ENCODE data around the gene PKN3. TPM values are rescaled to one million over a fixed set of nuclear protein-coding genes. Genes with fewer than 3 reads are reported as not detected.

The PKN3 gene
- total and polyA plus RNA-seq, 7 donors: 1.6 to 7.2 (median 3.0) TPM

DNA sequence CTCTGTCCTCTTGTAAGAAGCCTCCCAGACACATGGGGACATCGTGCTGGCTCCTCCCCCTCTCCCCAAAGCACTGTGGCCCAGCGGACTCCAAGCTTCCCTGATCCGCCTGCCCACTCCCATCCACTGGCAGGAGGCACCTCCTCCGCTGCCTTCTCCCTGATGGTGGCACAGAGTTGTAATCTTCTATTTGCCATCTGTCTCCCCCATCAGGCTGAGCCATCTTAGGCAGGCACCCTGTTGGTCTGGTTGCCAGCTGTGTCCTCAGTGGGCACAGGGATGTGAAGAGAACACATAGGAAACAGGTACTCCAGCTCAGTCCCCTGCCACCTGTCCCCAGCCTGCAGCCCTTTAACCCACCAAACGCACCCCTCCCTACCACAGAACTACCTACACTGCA lies 27.0 kb downstream of the PKN3 start:
- WGBS, 2 donors: 87% methylated on average over 5 of the region's 5 CpGs
- intact Hi-C loops (cut with DNase I): no loop called here
- TF ChIP-seq, protein P1, sequence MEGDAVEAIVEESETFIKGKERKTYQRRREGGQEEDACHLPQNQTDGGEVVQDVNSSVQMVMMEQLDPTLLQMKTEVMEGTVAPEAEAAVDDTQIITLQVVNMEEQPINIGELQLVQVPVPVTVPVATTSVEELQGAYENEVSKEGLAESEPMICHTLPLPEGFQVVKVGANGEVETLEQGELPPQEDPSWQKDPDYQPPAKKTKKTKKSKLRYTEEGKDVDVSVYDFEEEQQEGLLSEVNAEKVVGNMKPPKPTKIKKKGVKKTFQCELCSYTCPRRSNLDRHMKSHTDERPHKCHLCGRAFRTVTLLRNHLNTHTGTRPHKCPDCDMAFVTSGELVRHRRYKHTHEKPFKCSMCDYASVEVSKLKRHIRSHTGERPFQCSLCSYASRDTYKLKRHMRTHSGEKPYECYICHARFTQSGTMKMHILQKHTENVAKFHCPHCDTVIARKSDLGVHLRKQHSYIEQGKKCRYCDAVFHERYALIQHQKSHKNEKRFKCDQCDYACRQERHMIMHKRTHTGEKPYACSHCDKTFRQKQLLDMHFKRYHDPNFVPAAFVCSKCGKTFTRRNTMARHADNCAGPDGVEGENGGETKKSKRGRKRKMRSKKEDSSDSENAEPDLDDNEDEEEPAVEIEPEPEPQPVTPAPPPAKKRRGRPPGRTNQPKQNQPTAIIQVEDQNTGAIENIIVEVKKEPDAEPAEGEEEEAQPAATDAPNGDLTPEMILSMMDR (IDR thresholded peaks at IDR 0.05): no peak
- TF ChIP-seq POLR2AphosphoS5 (IDR thresholded peaks at IDR 0.05): no peak
- TF ChIP-seq POLR2A (IDR thresholded peaks at IDR 0.05): no peak
- no peak for TF ChIP-seq EP300 (IDR thresholded peaks at IDR 0.05)
- no peak for DNase-seq
- no peaks in the 10 kb centered on the region for H3K27me3 ChIP-seq
- no peaks in the 10 kb centered on the region for H3K9me3 ChIP-seq
- H3K4me3 ChIP-seq: no peak overlapping the region
- no peak overlapping the region for H3K27ac ChIP-seq
- H3K36me3 ChIP-seq: peaks cover 0 to 40% (median 7%) of the 10 kb centered on the region in 4 donors
- peaks cover 0 to 7% (median 6%) of the 10 kb centered on the region in 4 donors for H3K4me1 ChIP-seq

DNA sequence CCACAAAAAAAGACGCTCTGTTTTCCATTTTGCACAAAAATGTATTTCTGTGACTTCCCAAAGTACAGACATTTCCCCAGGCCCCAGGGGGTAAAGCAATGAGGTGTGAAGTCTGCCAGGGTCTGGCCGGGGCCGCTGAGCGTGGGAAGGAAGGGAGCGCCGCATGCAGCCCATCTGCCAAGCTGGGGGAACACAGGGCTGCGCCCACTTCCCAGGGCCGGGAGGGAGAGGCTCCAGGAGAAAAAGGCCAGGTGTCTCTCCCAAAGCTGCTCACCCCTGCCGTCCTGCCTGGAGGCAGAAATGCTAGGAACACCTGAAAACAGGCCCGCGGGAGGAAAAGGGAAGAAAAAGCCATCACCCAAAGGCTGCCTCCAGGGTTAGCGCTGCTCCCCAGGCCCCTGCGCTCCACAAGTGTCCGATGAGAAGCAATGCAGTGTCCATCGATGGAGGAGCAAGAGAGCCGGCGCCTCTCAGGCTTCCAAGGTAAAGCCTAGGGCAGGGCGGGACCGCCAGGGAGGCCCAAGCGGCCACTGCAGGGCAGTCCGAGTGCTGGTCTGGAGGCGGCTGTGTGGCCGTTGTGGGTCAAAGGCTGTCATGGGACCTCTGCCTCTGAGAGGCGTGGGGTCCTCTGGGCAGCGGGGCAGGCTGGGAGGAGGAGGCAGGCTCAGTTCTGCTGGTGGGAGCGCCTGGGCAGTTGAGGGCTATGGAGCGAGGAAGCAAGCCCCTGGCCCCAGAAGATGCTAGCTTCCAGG lies 27.6 kb downstream of the PKN3 start:
- Histone ChIP-seq H3K27ac (no peak overlapping the region), H3K9me3 (no peaks in the 10 kb centered on the region), H3K36me3 (peaks cover 2 to 46% (median 14%) of the 10 kb centered on the region in 4 donors), H3K4me1 (peaks cover 0 to under 1% (median under 1%) of the 10 kb centered on the region in 4 donors), H3K4me3 (no peak overlapping the region), H3K27me3 (no peaks in the 10 kb centered on the region)
- intact Hi-C loops (cut with DNase I): no loop called here
- DNase-seq: no peak
- TF ChIP-seq, protein P1 (IDR thresholded peaks at IDR 0.05): no peak
- TF ChIP-seq POLR2AphosphoS5 (IDR thresholded peaks at IDR 0.05) (no peak), POLR2A (IDR thresholded peaks at IDR 0.05) (no peak), EP300 (IDR thresholded peaks at IDR 0.05) (no peak)
- WGBS, 2 donors: 94 to 95% methylated on average over 27 of the region's 27 CpGs

DNA sequence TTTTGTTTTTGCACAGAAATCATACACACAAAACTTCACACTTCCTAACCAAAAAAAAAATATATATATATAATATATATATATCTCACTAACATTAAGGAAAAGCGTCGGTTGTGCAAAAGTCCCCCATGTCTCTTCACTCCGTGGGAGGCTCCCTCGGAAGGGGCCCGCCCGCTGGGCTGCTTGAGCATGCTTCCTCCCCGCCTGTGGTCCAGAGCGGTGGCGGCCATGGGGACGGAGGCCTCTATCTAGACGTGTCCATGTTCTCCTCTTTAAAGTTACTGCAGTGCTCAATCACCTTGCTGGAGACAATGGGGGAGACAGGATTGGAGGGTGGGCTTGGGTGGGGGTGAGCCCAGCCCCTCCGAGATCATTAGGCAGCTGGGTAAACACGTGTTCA lies 28.8 kb downstream of the PKN3 start:
- no peaks in the 10 kb centered on the region for H3K27me3 ChIP-seq
- WGBS, 2 donors: 92% methylated on average over 13 of the region's 13 CpGs
- H3K4me3 ChIP-seq: no peak overlapping the region
- DNase-seq: no peak
- H3K36me3 ChIP-seq: peaks cover 5 to 52% (median 17%) of the 10 kb centered on the region in 4 donors
- intact Hi-C loops (cut with DNase I): no loop called here
- H3K4me1 ChIP-seq: no peaks in the 10 kb centered on the region
- no peak overlapping the region for H3K27ac ChIP-seq
- no peak for TF ChIP-seq EP300 (IDR thresholded peaks at IDR 0.05)
- TF ChIP-seq, protein P1 (IDR thresholded peaks at IDR 0.05): no peak
- TF ChIP-seq POLR2AphosphoS5 (IDR thresholded peaks at IDR 0.05): no peak
- TF ChIP-seq POLR2A (IDR thresholded peaks at IDR 0.05): no peak
- no peaks in the 10 kb centered on the region for H3K9me3 ChIP-seq

DNA sequence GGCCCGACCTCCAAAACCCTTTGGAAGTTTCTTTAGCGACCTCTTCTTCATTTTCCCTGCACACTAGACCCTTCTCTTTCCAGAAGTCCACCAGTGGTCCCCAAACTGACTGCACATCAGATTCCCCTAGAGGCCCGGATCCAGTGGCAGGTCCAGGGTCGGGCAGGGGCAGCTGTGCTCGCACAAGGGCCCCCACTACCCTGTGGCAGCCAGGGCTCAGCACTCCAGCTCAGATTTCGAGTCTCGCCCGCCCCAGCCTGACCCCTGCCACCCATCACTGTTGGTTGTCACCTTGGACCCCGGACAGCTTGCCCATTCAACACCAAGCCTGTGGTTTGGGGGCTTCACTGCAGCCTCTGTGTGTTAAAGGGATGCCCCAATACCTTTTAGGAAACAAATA lies 29.4 kb downstream of the PKN3 start:
- Histone ChIP-seq H3K36me3 (peaks cover 5 to 54% (median 17%) of the 10 kb centered on the region in 4 donors), H3K27me3 (no peaks in the 10 kb centered on the region), H3K4me3 (no peak overlapping the region), H3K27ac (no peak overlapping the region), H3K4me1 (no peaks in the 10 kb centered on the region), H3K9me3 (no peaks in the 10 kb centered on the region)
- intact Hi-C loops (cut with DNase I): no loop called here
- WGBS, 2 donors: 83 to 92% methylated on average over 9 of the region's 9 CpGs
- TF ChIP-seq POLR2AphosphoS5 (IDR thresholded peaks at IDR 0.05) (no peak), POLR2A (IDR thresholded peaks at IDR 0.05) (no peak), EP300 (IDR thresholded peaks at IDR 0.05) (no peak)
- TF ChIP-seq, protein P1 (IDR thresholded peaks at IDR 0.05): no peak
- DNase-seq: no peak
